Stimulated activated CD4-positive, alpha-beta T cell treated with anti-CD3 and anti-CD28 coated beads, Interleukin-4, amount 100 ng/mL, for 24 hours (primary cell): ENCODE data around the gene HRCT1.
"Not testable (repeated sequence)": the region's sequence is repeated elsewhere in the genome, so short reads cannot be mapped to it uniquely, and the experiment has no call there.

Source experiments
- DNase-seq: peaks from one replicate; pipeline ENCODE4 v3.0.0-alpha.2; 2020

The HRCT1 gene

DNA sequence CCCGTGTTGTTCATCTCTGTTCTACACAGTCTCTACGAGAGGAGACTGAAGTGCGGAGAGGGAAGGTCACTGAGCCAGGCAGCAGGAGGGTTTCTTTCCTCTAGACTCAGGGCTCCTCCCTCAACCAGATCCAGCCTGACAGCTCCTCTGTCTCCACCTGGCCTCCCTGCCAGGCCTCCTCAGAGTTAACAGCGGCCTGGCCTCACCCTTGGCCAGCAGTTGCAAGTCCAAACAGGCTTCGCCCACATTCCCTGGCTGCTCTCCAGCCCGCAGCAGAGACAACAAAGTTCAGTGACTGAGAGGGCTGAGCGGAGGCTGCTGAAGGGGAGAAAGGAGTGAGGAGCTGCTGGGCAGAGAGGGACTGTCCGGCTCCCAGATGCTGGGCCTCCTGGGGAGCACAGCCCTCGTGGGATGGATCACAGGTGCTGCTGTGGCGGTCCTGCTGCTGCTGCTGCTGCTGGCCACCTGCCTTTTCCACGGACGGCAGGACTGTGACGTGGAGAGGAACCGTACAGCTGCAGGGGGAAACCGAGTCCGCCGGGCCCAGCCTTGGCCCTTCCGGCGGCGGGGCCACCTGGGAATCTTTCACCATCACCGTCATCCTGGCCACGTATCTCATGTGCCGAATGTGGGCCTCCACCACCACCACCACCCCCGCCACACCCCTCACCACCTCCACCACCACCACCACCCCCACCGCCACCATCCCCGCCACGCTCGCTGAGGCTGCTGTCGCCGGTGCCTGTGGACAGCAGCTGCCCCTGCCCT lies at the start of gene HRCT1:
TSS of gene HRCT1 (plus strand) at position 291 of the 768 bp plus-strand sequence. CDS start at position 377, 86 bp downstream.
- no peak for DNase-seq

DNA sequence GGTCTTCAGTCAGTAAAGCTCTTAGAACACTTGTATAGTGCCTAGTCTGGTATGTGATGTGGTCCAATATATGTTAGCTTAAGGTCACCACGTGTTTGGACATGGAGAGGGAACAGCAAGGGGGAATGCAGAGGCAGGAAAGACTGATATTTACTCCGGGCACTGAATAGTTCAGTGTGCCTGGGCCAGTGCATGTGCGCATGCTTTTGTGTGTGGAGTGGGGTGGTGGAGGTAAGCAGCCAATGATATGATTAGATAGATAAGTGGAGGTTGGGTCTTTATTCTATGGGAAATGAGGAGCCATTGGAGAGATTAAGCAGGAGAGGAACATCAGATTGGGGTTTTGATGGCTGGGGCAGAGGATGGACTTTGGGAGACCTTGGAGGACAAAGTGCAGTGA lies 49.8 kb upstream of the HRCT1 start:
- no peak for DNase-seq

DNA sequence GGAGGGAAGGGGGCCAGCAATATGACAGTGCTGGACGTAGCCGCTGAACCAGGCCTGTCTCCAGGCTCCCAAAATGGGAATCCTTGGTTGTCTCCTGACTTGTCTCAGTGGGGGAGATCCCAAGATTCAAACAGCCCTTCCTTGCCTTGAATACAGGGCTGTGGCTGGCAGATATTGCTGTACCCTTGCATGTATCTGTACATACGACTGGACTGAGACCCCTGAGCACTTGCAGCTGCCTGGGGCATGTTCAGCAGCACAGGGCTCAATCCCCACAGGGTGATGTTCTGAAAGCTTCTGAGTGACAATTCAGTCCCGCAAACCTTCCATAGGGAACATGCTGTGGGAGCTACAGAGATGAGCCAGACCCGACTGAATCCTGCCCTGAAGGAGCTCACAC lies 49.1 kb upstream of the HRCT1 start:
- DNase-seq, result no peak

DNA sequence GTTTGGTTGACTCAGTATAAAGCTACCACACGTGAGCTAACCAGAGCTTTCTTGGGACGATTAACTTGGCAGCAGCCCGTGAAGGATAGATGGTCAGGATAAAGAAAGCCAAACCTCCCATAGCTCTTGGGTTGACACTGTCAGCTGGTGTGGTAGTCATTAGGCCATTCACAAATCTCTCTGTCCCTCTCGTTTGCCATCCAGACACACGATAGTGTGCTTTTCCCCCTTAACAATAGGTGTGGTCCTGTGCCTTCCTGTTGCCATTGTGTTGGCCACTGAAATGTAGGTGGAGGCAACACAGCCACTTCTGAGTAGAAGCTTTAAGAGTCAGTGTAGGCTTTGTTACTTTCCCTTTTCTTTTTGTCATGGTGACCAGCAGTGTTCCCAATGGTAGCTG lies 47.5 kb upstream of the HRCT1 start:
- DNase-seq, result no peak

DNA sequence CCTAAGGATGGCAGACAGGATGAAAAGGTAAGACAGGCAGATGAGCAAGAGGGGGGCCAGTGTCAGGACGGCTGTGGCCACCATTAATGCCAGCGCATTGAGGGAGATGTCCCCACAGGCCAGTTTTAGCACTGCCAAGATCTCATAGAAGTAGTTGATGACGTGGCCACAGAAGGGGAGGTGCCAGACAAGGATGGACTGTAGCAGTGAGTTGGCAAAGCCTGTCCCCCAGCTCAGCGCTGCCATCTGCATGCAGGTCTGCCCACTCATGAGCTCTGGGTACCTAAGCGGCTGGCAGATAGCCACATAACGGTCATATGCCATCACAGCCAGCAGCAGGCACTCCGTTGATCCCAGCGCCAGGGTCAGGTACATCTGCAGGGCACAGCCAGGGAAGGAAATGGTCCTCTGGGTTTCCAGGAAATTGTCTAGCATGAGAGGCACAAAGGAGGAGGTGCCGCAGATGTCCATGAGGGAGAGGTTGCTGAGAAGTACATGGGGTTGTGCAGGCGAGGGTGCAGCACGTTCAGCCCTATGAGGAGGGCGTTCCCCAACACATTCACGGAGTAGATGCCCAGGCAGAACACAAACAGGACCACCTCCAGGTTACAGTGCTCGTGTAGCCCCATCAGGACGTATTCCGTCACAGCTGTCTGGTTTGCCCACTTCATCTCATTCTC lies 46.6 kb upstream of the HRCT1 start:
- no peak for DNase-seq

DNA sequence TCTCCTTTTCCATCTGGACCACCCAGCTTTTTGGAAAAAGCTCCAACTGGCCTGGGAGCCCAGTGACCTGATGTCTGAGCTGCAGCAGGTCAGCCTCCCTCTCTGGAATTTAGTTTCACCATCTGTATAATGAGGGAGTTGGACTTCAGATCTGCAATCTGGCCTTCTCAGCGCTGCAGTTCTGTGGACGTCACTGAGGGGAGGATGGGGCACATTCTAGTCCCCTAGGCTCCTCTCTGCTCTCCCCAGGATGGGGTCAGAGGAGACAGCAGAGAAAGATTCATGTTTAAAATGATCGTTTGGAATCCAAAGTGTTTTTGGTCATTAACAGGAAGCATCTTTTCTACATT lies 46.0 kb upstream of the HRCT1 start:
- no peak for DNase-seq

DNA sequence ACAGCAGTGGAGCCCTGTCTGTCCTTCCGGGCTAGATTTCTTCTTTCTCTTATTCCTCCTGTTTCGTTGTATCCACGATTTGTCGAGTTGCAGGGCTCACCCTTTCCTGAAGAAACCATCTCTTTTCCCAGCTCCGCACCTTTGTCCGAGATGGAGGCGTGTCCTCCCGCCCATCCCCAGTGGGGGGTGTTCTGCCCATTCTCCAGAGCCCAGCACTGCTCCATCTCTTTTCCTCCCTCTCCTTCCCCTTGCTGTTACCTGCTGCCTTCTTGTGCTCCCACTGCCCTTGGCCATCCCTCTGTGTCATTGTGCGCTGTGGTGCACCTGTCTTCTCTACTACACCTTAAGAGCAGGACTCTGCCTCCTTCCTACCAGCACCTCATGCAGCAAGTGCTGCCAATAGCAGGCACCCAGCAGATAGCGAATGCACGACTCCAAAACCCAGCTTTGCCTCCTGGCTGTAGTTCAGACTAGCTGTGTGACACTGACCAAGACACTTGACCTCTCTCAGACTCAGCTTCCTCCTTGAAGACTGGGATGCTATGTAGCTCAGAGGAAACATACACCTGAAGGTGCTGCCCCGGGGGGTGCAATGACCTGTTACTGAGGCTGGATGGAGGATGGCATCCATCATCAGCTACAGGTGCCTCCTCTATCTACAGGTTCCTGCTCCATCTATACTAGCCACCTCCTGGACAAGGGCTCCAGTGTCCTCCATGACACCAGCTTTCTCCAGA lies 44.7 kb upstream of the HRCT1 start:
- DNase-seq, result no peak

DNA sequence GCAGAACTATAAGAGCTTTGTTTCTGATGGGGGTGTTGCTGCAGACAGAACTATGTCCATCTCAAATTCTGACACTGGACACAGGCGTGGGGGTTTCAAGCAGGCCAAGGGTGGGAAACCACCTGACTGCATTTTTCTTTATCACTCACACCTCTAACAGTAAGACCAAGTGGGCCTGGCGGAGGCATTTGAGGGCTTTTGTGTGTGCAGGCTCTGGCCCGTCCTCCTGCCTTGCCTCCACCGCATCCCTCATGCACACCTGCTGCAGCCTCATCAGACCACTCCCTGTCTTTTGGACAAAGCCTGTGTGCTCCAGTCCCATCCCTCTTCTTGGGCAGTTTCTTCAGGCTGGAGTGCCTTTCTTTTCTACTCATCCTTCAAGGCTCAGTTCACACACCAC lies 43.7 kb upstream of the HRCT1 start:
- DNase-seq, result no peak

DNA sequence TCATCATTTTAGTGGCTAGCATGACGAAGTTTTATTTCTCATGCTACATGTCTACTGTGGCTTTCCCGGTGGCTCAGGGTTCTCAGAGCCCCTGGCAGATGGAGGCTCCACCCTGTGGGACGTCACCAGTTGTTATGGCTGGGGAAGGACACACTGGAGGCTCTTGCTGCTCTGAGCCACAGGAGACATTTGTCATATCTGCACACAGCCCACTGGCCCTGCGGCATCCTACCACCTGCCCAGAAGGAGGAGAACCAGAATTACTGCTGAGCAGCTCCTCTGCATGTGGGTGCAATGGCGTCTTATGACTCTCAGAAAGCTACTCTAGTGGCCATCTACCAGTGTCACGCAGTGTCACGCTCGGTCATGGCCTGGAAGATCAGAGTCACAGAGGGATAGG lies 42.4 kb upstream of the HRCT1 start:
- DNase-seq, result no peak

DNA sequence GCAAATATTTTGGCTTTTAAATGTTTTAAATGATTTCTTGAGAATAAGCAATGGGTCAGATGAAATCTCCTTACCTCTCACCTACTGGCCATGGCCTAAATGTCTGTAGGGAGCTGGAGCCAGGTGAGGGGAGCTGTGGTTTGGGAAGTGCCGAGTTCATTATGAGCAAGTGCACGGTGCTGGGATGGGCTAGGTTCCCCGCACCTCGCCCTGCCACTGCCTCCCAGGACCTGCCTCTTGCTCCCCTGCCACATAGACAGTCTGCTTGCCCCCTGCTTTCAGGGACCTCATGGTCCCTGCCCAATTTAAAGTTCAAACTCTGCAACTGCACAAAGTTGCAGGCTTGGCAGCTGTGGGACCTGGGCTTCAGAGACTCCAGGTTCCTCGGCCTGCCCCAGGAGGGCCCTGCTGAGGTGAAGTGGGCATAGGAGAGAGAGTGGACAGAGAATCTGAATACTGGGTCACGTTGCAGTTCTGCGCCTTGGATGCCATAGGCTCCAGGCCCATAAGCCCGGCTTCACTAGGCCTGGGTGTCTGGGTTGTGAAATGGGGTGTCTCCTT lies 41.2 kb upstream of the HRCT1 start:
- no peak for DNase-seq

DNA sequence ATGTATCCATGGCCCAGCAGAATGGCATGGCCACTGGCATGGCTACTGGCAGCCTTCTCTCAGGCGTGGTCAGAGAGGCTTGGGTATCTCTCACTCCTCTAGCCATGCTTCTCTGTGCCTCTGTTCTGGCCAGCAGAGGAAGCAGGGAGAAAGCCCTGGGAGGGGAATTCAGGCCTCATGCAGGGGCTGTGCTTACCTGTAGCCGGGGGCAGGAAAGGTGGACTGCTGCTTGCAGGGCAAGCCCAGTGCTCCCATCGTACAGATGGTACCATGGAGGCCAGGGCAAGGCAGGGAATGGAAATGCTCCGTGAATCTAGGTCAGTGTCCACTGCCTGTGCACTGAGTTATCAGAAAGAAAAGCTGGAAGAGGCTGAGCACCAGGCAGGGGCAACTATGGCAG lies 38.5 kb upstream of the HRCT1 start:
- DNase-seq, result no peak

DNA sequence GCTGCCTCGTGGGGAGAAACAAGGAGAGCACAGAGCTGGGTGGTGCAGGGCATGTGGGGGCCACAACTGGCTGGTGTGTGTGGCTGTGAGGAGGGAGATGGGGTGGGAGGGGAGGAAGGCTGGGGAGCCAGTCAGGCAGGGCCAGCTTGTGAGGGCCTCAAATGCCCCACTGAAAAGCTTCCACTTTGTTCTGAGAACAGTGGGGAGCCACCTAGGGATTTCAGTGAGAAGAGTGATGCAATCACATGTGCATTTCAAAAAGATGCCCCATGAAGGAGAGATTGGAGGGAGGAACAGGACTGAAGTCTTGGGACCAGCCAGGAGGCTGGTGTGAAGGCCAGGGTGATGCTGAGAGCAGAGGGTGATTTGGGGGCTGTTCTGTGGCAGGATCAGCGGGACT lies 37.1 kb upstream of the HRCT1 start:
- DNase-seq, result no peak

DNA sequence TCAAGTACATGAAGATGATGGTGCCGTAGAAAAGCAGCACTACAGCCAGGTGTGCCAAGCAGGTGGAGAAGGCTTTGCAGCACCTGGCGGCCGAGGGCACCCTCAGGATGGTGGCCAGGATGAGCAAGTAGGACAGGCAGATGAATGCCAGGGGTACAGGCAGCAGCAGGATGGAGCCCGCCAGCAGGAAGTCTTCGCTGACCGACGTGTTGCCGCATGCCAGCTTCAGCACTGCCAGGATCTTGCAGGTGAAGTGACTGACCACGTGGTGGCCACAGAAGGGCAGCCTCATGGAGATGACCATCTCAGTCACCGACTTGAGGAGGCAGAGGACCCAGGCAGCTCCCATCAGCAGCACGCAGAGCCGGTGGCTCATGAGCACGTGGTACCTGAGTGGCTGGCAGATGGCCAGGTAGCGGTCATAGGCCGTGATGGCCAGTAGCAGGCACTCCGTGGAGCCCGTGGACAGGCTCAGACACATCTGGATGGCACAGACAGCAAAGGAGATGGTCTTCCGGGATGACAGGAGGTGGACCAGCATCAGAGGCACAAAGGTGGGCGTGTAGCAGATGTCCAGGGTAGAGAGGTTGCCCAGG lies 36.3 kb upstream of the HRCT1 start:
- DNase-seq, result no peak

DNA sequence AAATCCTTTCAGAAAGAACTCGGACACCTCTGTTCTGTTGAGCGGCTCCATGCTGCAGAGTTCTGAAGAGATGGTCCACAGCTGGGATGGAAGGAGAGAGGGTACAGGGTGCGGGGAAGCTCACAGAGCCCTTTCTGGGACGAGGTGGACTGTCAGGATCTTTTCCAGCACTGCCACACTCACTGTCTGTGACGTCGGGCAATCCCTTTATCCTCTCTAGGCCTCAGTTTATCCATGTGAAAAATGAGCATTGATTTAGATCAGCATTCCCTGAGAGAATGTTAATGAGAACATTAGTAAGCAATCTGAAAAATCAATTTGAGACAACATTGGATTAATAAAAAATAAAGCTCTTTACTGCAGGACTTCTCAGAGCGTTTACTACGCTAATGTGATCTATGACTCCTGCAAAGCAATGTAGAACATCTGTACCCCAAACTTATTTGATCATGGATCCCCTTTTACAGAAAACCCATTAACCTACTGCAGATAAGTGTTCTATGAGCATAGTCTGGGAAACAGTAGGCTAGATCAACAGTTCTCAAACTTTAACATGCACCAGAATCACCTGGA lies 35.6 kb upstream of the HRCT1 start, which contains the start of gene OR13J1:
TSS of gene OR13J1 (minus strand) at position 51 of the 573 bp plus-strand sequence. CDS start at position 51, 0 bp downstream.
- DNase-seq, result no peak

DNA sequence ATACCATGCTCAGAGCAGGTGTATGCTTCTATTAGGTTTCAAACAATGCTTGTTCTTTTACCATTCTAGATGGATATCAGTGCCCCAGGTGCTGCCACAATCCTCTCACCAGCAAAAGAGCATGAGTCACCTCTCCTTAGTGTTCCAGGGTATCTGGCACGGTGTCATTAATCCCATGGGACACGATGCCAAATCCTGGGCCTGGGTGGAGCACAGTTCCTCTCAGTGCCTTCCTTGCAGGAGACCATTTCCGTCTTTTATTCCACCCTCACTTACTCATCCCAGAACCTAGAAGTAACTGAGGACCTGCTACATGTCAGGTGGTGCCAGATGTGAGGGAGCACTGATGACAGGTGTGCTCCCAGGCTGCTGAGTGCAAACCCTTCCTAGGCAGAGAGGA lies 34.5 kb upstream of the HRCT1 start:
- DNase-seq, result no peak

DNA sequence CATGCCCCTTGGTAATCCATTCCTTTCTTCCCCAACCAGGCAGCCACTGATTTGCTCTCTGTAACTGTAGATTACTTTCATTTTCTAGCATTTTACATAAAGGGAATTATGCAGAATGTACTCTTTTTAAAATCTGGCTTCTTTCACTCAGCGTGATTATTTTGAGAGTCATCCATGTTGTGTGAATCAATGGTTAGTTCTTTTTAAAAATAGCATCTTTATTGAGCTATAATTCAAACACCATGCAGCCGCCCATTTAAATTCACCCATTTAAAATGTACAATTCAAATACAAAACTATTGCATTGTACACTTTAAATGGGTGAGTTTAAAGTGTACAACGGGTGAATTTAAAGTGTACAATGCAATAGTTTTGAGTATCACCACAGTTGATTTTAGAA lies 33.5 kb upstream of the HRCT1 start:
- DNase-seq, result no peak

DNA sequence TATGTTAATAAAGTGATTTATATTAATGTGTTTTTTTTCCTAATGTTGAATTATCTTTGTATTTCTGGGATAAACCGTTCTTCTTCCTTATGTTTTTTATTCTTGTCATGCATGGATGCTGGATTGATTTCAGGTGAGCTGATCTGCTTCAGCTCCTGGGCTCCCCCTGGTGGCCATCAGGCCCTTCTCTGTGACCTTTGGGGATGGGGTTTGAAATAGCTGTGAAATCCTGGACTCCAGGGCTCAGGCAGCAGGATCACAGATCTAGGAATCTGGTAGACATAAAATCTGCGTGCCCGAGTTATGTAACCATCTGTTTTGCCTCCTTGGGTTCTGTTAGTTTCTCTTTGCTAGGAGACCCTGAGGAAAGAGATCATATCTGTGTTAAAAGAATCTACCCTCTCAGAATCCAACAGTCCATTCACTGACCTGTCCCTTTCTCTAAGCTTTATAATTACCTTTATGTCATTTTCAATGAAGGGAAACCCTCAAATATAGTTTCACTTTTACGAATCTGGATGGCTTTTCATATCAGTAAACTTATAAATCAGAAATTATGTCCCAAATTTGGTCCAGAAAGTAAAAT lies 23.6 kb upstream of the HRCT1 start:
- peak; percentile 83 for DNase-seq

DNA sequence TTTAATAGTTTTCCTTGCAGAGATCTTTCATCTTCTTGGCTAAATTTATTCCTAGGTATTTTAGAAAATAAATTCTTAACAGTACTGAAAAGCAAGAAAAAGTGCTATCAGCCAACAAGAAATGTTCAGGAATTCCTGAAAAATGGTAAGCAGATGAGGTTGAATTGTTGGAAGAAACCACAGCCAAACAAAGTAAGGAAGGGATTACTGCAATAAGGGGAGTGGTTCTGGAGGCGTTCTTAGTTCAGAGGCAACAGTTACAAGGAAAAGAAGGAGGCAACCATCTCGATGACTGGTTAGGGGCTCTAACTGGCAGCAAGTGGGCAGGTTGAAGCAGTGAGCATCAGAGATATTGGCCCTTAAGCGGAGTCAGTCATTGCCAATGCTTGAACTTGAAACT lies 23.0 kb upstream of the HRCT1 start:
- no peak for DNase-seq

DNA sequence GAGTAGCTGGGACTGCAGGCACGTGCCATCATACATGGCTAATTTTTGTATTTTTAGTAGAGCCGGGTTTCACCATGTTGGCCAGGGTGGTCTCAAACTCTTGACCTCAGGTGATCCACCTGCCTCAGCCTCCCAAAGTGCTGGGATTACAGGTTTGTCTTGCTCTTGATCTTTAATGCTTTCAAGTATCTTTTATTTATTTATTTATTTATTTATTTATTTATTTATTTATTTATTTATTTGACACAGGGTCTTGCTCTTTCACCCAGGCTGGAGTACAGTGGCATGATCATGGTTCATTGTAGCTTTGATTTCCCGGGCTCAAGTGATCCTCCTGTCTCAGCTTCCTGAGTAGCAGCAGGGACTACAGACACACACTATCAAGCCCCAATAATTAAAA lies 21.1 kb upstream of the HRCT1 start:
- not testable (repeated sequence) for DNase-seq

DNA sequence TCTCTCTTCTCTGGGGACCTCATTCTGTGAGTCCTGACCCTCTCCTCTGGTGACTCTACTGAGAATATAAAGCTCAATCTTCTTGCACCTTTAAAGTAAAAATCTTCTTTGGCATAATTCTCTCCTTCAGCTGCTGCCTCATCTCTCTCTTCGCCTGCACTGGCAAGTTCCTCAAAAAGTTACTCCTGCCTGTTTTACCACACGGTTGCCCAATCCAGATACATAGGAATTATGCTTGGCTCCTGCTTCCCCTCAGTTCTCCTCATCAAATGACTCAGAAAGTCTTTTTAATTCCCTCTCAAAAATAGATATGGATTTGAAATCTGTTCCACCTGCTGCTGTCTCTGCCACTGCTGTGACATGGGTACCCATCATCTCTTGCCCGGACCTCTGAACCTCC lies 14.4 kb upstream of the HRCT1 start:
- no peak for DNase-seq

DNA sequence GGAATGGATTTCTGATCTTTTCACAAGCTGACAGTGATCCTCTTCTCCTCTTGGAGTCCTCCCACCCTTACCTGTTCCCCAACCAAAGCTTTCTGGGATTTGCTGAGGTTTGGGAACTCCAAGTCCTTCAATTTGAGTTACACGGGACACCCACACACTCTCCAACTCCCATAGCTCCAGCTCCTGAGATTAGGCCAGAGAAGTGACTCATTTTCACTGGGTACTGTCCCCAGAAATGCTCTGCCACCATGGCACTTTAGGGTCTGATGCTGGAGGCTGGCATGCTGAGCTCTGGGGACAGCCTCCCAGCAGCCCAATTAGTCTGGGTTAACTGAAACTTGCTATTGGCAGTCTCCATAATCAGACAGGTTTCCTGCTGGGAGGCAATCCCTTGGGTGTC lies 14.0 kb upstream of the HRCT1 start:
- DNase-seq, result no peak

DNA sequence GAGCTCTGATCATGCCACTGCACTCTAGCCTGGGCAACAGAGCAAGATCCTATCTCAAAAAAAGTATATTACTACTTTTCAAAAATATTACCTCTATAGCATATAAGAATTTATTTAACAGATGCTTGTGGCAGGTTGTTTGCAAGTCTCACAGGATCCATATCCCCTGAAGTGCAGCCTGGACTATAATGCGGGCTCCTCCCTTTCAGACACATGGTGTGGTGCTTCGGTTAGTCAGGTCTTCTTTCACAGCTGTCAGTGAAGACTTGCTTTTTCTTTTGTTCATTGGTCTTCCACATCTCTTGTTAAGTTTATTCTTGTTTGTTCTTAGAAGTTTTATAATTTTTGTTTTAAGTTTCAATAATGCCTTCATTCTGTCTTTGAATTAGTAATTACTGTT lies 9.4 kb upstream of the HRCT1 start:
- no peak for DNase-seq
